H1 (cell line): ENCODE data around the gene CLRN1. TPM values are rescaled to one million over a fixed set of nuclear protein-coding genes. Genes with fewer than 3 reads are reported as not detected.

Experiments used
- CTCF ChIA-PET: fragments of 300-600 bp; sonication (Branson Sonifier 250); formaldehyde crosslinking; loops from one replicate; lab custom pipeline; 2021; ENCODE audit not compliant: partially characterized antibody; lab: Charles Lee
- POLR2A ChIA-PET: fragments of 300-600 bp; sonication (Branson Sonifier 250); formaldehyde crosslinking; loops from one replicate; lab custom pipeline; 2021; ENCODE audit warnings: inconsistent platforms; ENCODE audit not compliant: partially characterized antibody; lab: Charles Lee
- DNase-seq, 2 experiments: peaks; one replicate each; pipeline versions ENCODE4 v3.0.0 to v3.0.0-alpha.2; 2010 to 2022; ENCODE audit warnings: low spot score in 2 of 2, low read depth in 1 of 2, mixed read lengths in 1 of 2
- FAIRE-seq: peaks from 2 replicates; lab custom pipeline; 2011; peaks lifted over from hg19 to GRCh38; lab: Jason Lieb, UNC
- H2AFZ ChIP-seq: 2 replicates; pipeline ENCODE4 v1.8.1; 2012; ENCODE audit warnings: low read length, inconsistent platforms
- H2AK5ac ChIP-seq: 2 replicates; pipeline ENCODE4 v1.6.1; 2013; ENCODE audit warnings: low read depth, low read length
- H2BK120ac ChIP-seq: replicated peaks from 2 replicates; pipeline ENCODE3; 2013; ENCODE audit warnings: low read depth, low read length, inconsistent platforms
- H2BK12ac ChIP-seq: 2 replicates; pipeline ENCODE4 v1.6.1; 2013; ENCODE audit warnings: low read depth, low read length
- H2BK15ac ChIP-seq: 2 replicates; pipeline ENCODE4 v1.6.1; 2013; ENCODE audit warnings: low read length
- H2BK20ac ChIP-seq: 2 replicates; pipeline ENCODE4 v1.6.1; 2013; ENCODE audit warnings: low read length
- H2BK5ac ChIP-seq: 2 replicates; pipeline ENCODE4 v1.6.1; 2013; ENCODE audit warnings: low read depth, low read length
- H3K14ac ChIP-seq: 2 replicates; pipeline ENCODE4 v1.6.1; 2013; ENCODE audit warnings: inconsistent platforms; ENCODE audit not compliant: insufficient read length
- H3K18ac ChIP-seq: 2 replicates; pipeline ENCODE4 v1.6.1; 2013; ENCODE audit warnings: low read length; ENCODE audit errors: extremely low read depth
- H3K23ac ChIP-seq: 2 replicates; pipeline ENCODE4 v1.6.1; 2013; ENCODE audit warnings: inconsistent platforms; ENCODE audit not compliant: insufficient read length
- H3K23me2 ChIP-seq: 2 replicates; pipeline ENCODE4 v1.6.1; 2013; ENCODE audit warnings: low read depth, low read length
- H3K27ac ChIP-seq: 2 replicates; pipeline ENCODE4 v1.6.1; 2011; ENCODE audit warnings: low read depth, low read length, inconsistent platforms
- H3K27me3 ChIP-seq, 4 experiments: replicated peaks in 1 of 4; 1 replicate in 1 of 4; 2 replicates in 3 of 4; pipeline versions ENCODE4 v1.6.1 to v1.8.1; 2011 to 2013; ENCODE audit warnings: low read length in 3 of 4, mild to moderate bottlenecking in 3 of 4, inconsistent platforms in 2 of 4, mixed read lengths in 2 of 4, moderate library complexity in 1 of 4; ENCODE audit not compliant: control insufficient read depth in 3 of 4, insufficient read depth in 3 of 4; ENCODE audit errors: extremely low read depth in 1 of 4
- H3K36me3 ChIP-seq, 4 experiments: 2 replicates each; pipeline versions ENCODE4 v1.6.1 to v1.8.1; 2011 to 2013; ENCODE audit warnings: mild to moderate bottlenecking in 4 of 4, low read length in 3 of 4, moderate library complexity in 2 of 4, control low read depth in 1 of 4, inconsistent platforms in 1 of 4; ENCODE audit not compliant: insufficient read depth in 4 of 4, control insufficient read depth in 2 of 4
- H3K4ac ChIP-seq: replicated peaks from 2 replicates; pipeline ENCODE3; 2013; ENCODE audit warnings: low read length, low read depth, mixed read lengths, inconsistent platforms; ENCODE audit not compliant: insufficient read length
- H3K4me1 ChIP-seq, 4 experiments: replicated peaks in 1 of 4; 1 replicate in 1 of 4; 2 replicates in 3 of 4; pipeline versions ENCODE4 v1.6.1 to v1.8.1; 2011 to 2013; ENCODE audit warnings: low read length in 3 of 4, inconsistent platforms in 2 of 4, mixed read lengths in 1 of 4; ENCODE audit not compliant: insufficient read depth in 4 of 4, control insufficient read depth in 3 of 4
- H3K4me2 ChIP-seq, 2 experiments: 2 replicates each; pipeline versions ENCODE4 v1.6.1 to v1.8.1; 2011 to 2013; ENCODE audit warnings: low read depth in 2 of 2, low read length in 2 of 2, control low read depth in 1 of 2, inconsistent platforms in 1 of 2, mild to moderate bottlenecking in 1 of 2; ENCODE audit not compliant: insufficient read depth in 1 of 2
- H3K4me3 ChIP-seq, 4 experiments: fragments of 200-600, 300-600 bp in 1 of 4; sonication (generic), shearing (Covaris generic), sonication (Bioruptor Twin) in 1 of 4; 2 replicates each; pipeline versions ENCODE4 v1.5.1 to v1.8.1; 2011 to 2016; ENCODE audit warnings: low read length in 4 of 4, low read depth in 3 of 4, control low read depth in 2 of 4, inconsistent platforms in 2 of 4, mild to moderate bottlenecking in 2 of 4, mixed read lengths in 1 of 4, moderate library complexity in 1 of 4; ENCODE audit not compliant: insufficient read depth in 2 of 4; ENCODE audit errors: extremely low read depth in 1 of 4
- H3K56ac ChIP-seq: replicated peaks from 2 replicates; pipeline ENCODE3; 2013; ENCODE audit warnings: low read depth, mild to moderate bottlenecking, mixed read lengths, low read length, inconsistent platforms; ENCODE audit not compliant: insufficient read length
- H3K79me1 ChIP-seq: 2 replicates; pipeline ENCODE4 v1.6.1; 2013; ENCODE audit warnings: low read depth, low read length, control low read depth
- H3K79me2 ChIP-seq, 2 experiments: 2 replicates each; pipeline versions ENCODE4 v1.6.1 to v1.8.1; 2012 to 2013; ENCODE audit warnings: low read length in 2 of 2, mild to moderate bottlenecking in 2 of 2, inconsistent platforms in 1 of 2; ENCODE audit not compliant: insufficient read depth in 2 of 2, control insufficient read depth in 1 of 2
- H3K9ac ChIP-seq, 4 experiments: replicated peaks in 1 of 4; 1 replicate in 1 of 4; 2 replicates in 3 of 4; pipeline versions ENCODE4 v1.6.1 to v1.8.1; 2011 to 2013; ENCODE audit warnings: low read depth in 3 of 4, low read length in 3 of 4, control low read depth in 2 of 4, mild to moderate bottlenecking in 2 of 4, moderate library complexity in 2 of 4, inconsistent platforms in 1 of 4; ENCODE audit errors: extremely low read depth in 1 of 4
- H3K9me3 ChIP-seq, 2 experiments: 2 replicates each; pipeline versions ENCODE4 v1.6.1 to v1.8.1; 2012 to 2013; ENCODE audit warnings: mild to moderate bottlenecking in 2 of 2, moderate library complexity in 2 of 2, control low read depth in 1 of 2, inconsistent platforms in 1 of 2, low read depth in 1 of 2, low read length in 1 of 2, mixed read lengths in 1 of 2; ENCODE audit not compliant: insufficient read depth in 2 of 2
- H4K20me1 ChIP-seq, 2 experiments: replicated peaks in 1 of 2; 2 replicates each; pipeline versions ENCODE3 to v1.8.1; 2011 to 2013; ENCODE audit warnings: inconsistent platforms in 2 of 2, low read length in 2 of 2, mild to moderate bottlenecking in 1 of 2; ENCODE audit not compliant: insufficient read depth in 2 of 2, control insufficient read depth in 1 of 2
- H4K5ac ChIP-seq: 2 replicates; pipeline ENCODE4 v1.6.1; 2013; ENCODE audit warnings: low read length, low read depth, mixed read lengths, inconsistent platforms; ENCODE audit not compliant: insufficient read length
- H4K8ac ChIP-seq: 2 replicates; pipeline ENCODE4 v1.8.0; 2013; ENCODE audit warnings: mild to moderate bottlenecking, moderate library complexity, low read length, inconsistent platforms; ENCODE audit not compliant: insufficient read depth; ENCODE audit errors: extremely low read depth
- H4K91ac ChIP-seq: replicated peaks from 2 replicates; pipeline ENCODE3; 2013; ENCODE audit warnings: low read length, mixed read lengths, inconsistent platforms; ENCODE audit not compliant: insufficient read length
- BCL11A ChIP-seq, 2 experiments: IDR thresholded peaks; one replicate each; pipeline ENCODE4 v1.6.1; 2011; ENCODE audit warnings: low read depth in 2 of 2, low read length in 2 of 2, mild to moderate bottlenecking in 2 of 2
- BRCA1 ChIP-seq: IDR thresholded peaks from 2 replicates; pipeline ENCODE4 v1.6.1; 2012; ENCODE audit warnings: low read depth, low read length, improper control_type of control experiment
- CBX5 ChIP-seq: fragments of 300-800, 300-1000 bp; sonication (generic); IDR thresholded peaks from 2 replicates; pipeline ENCODE4 v1.7.1; 2016; ENCODE audit warnings: antibody characterized with exemption, low read length, low read depth
- EP300 ChIP-seq, 2 experiments: IDR thresholded peaks; 1 replicate in 1 of 2; 2 replicates in 1 of 2; pipeline ENCODE4 v1.6.1; 2011 to 2012; ENCODE audit warnings: low read depth in 2 of 2, low read length in 2 of 2, mild to moderate bottlenecking in 2 of 2, borderline replicate concordance in 1 of 2, inconsistent platforms in 1 of 2, moderate library complexity in 1 of 2
- GABPA ChIP-seq: IDR thresholded peaks from 2 replicates; pipeline ENCODE4 v1.6.1; 2011; ENCODE audit warnings: mild to moderate bottlenecking, low read length, moderate library complexity, borderline replicate concordance; ENCODE audit not compliant: insufficient read depth
- JUN ChIP-seq: IDR thresholded peaks from 2 replicates; pipeline ENCODE4 v1.6.1; 2011; ENCODE audit warnings: low read depth, mild to moderate bottlenecking, improper control_type of control experiment, low read length
- KDM5A ChIP-seq: fragments of 200-600 bp; IDR thresholded peaks from 2 replicates; pipeline ENCODE4 v1.7.1; 2012; ENCODE audit warnings: mild to moderate bottlenecking, low read length, inconsistent platforms, mixed read lengths
- MAFK ChIP-seq: IDR thresholded peaks from 2 replicates; pipeline ENCODE4 v1.6.1; 2012; ENCODE audit warnings: low read depth, mild to moderate bottlenecking, improper control_type of control experiment, low read length
- POLR2A ChIP-seq, 2 experiments: IDR thresholded peaks; 1 replicate in 1 of 2; 2 replicates in 1 of 2; pipeline ENCODE4 v1.6.1; 2011; ENCODE audit warnings: low read depth in 2 of 2, low read length in 2 of 2, mild to moderate bottlenecking in 2 of 2; ENCODE audit errors: control extremely low read depth in 1 of 2
- SIRT6 ChIP-seq: IDR thresholded peaks from one replicate; pipeline ENCODE4 v1.7.1; 2012; ENCODE audit warnings: low read length, inconsistent platforms
- TAF1 ChIP-seq: IDR thresholded peaks from 2 replicates; pipeline ENCODE4 v1.6.1; 2011; ENCODE audit warnings: mild to moderate bottlenecking, low read depth, low read length
- polyA plus RNA-seq, 7 experiments: library from polyadenylated mRNA; depleted of rRNA in 3 of 7; stranded (reverse) in 5 of 7; unstranded in 2 of 7; fragments of >200 nt in 5 of 7; fragments of 200-250 nt in 2 of 7; gene quantifications; 1 replicate in 5 of 7; 2 replicates in 1 of 7; 4 replicates in 1 of 7; pipeline versions ENCODE4 v1.2.1 to v1.2.3, GENCODE V29; 2011 to 2013; ENCODE audit warnings: missing spikeins in 2 of 7, mixed read lengths in 2 of 7
- total RNA-seq: library from RNA; stranded (reverse); fragmentation: NEBNext Ultra II Directional; extraction: Animal tissue kit (Norgen Biotek cat#: 25700); gene quantifications from 2 replicates; pipeline ENCODE4 v1.2.1, GENCODE V29; 2021
- TF ChIP-seq, protein P1 (sequence below): IDR thresholded peaks from 2 replicates; pipeline ENCODE4 v1.6.1; 2011; ENCODE audit warnings: low read length, improper control_type of control experiment
- TF ChIP-seq, protein P2 (sequence below), 3 experiments: IDR thresholded peaks; 1 replicate in 2 of 3; 2 replicates in 1 of 3; pipeline versions ENCODE4 v1.5.1 to v1.6.1; 2011; ENCODE audit warnings: low read length in 3 of 3, mild to moderate bottlenecking in 3 of 3, inconsistent platforms in 2 of 3, low read depth in 1 of 3, moderate library complexity in 1 of 3; ENCODE audit not compliant: insufficient read depth in 1 of 3; ENCODE audit errors: control extremely low read depth in 1 of 3

Gene CLRN1
- total and polyA plus RNA-seq, 2 of the 8 experiments (the other 6 are each of a cell fraction or from before 2014, with no cell fraction given), result 0.20 to 0.35 TPM

GRCh38 chr3:150911771-150912170 lies 60.8 kb downstream of the CLRN1 start:
- no peak overlapping the region for H2BK15ac ChIP-seq
- H3K56ac ChIP-seq, result no peak overlapping the region
- H3K23ac ChIP-seq, result no peak overlapping the region
- no peak overlapping the region for H2AFZ ChIP-seq
- DNase-seq (no peak), FAIRE-seq (no peak)
- no peaks in the 10 kb centered on the region for H3K9me3 ChIP-seq
- no peak overlapping the region for H3K27ac ChIP-seq
- no peak overlapping the region for H2BK5ac ChIP-seq
- H3K4me2 ChIP-seq, result no peak overlapping the region
- no peaks in the 10 kb centered on the region for H3K4me1 ChIP-seq
- H4K5ac ChIP-seq, result no peak overlapping the region
- H3K14ac ChIP-seq, result no peak overlapping the region
- no peaks in the 10 kb centered on the region for H3K27me3 ChIP-seq
- no peak overlapping the region for H4K8ac ChIP-seq
- H2BK12ac ChIP-seq, result no peak overlapping the region
- no peaks in the 10 kb centered on the region for H3K36me3 ChIP-seq
- H3K4me3 ChIP-seq, result no peak overlapping the region
- no peak overlapping the region for H3K9ac ChIP-seq
- H2AK5ac ChIP-seq, result no peak overlapping the region
- H3K18ac ChIP-seq, result no peak overlapping the region
- no peak overlapping the region for H2BK20ac ChIP-seq
- no peak overlapping the region for H2BK120ac ChIP-seq
- ChIA-PET CTCF (interaction anchor here (0.5 to 1.3 kb wide), 7 partner anchors 47 to 487 kb away, joined by 3 to 4 read pairs (median 3); no protein-coding TSS in a partner anchor), POLR2A (no interaction called here)
- H4K91ac ChIP-seq, result no peak overlapping the region
- no peaks in the 10 kb centered on the region for H3K79me1 ChIP-seq
- H3K23me2 ChIP-seq, result no peaks in the 10 kb centered on the region
- H3K79me2 ChIP-seq, result no peaks in the 10 kb centered on the region
- no peaks in the 10 kb centered on the region for H4K20me1 ChIP-seq
- H3K4ac ChIP-seq, result no peak overlapping the region
- TF ChIP-seq SIRT6 (no peak), POLR2A (IDR thresholded peaks at IDR 0.05; ENCODE audit: control extremely low read depth in 1 of 2, low read depth in 2 of 2, low read length in 2 of 2) (no peak), GABPA (no peak), BRCA1 (no peak), BCL11A (IDR thresholded peaks at IDR 0.05; ENCODE audit: low read depth in 2 of 2, low read length in 2 of 2) (no peak), MAFK (no peak), EP300 (IDR thresholded peaks at IDR 0.05; ENCODE audit: borderline replicate concordance in 1 of 2, low read depth in 2 of 2, low read length in 2 of 2) (no peak), TAF1 (no peak), JUN (no peak), KDM5A (no peak), CBX5 (no peak)
- TF ChIP-seq, protein P1, sequence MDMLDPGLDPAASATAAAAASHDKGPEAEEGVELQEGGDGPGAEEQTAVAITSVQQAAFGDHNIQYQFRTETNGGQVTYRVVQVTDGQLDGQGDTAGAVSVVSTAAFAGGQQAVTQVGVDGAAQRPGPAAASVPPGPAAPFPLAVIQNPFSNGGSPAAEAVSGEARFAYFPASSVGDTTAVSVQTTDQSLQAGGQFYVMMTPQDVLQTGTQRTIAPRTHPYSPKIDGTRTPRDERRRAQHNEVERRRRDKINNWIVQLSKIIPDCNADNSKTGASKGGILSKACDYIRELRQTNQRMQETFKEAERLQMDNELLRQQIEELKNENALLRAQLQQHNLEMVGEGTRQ, result no peak
- TF ChIP-seq, protein P2, sequence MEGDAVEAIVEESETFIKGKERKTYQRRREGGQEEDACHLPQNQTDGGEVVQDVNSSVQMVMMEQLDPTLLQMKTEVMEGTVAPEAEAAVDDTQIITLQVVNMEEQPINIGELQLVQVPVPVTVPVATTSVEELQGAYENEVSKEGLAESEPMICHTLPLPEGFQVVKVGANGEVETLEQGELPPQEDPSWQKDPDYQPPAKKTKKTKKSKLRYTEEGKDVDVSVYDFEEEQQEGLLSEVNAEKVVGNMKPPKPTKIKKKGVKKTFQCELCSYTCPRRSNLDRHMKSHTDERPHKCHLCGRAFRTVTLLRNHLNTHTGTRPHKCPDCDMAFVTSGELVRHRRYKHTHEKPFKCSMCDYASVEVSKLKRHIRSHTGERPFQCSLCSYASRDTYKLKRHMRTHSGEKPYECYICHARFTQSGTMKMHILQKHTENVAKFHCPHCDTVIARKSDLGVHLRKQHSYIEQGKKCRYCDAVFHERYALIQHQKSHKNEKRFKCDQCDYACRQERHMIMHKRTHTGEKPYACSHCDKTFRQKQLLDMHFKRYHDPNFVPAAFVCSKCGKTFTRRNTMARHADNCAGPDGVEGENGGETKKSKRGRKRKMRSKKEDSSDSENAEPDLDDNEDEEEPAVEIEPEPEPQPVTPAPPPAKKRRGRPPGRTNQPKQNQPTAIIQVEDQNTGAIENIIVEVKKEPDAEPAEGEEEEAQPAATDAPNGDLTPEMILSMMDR (IDR thresholded peaks at IDR 0.05; ENCODE audit: control extremely low read depth in 1 of 3, insufficient read depth in 1 of 3, low read depth in 1 of 3, low read length in 3 of 3), result no peak
